Osteoblast (primary cell): ENCODE results near the gene KCNH4. TPM values are rescaled to one million over a fixed set of nuclear protein-coding genes. Genes with fewer than 3 reads are reported as not detected.

Experiments used
- DNase-seq: peaks from one replicate; pipeline ENCODE4 v3.0.0; 2011; ENCODE audit warnings: low spot score, mixed read lengths; ENCODE audit not compliant: insufficient read length; ENCODE audit errors: missing footprints
- H2AFZ ChIP-seq: 2 replicates; pipeline ENCODE4 v1.6.0; 2011; ENCODE audit warnings: mild to moderate bottlenecking, low read length
- H3K27ac ChIP-seq: 2 replicates; pipeline ENCODE4 v1.5.1; 2011; ENCODE audit warnings: mild to moderate bottlenecking, low read depth, low read length, moderate library complexity
- H3K27me3 ChIP-seq: 2 replicates; pipeline ENCODE4 v1.6.0; 2012; ENCODE audit warnings: mild to moderate bottlenecking, control low read depth, inconsistent platforms, low read length, moderate library complexity; ENCODE audit not compliant: insufficient read depth
- H3K36me3 ChIP-seq: 2 replicates; pipeline ENCODE4 v1.5.1; 2011; ENCODE audit warnings: mild to moderate bottlenecking, low read length, control low read depth, moderate library complexity; ENCODE audit not compliant: insufficient read depth
- H3K4me1 ChIP-seq: 2 replicates; pipeline ENCODE4 v1.5.1; 2011; ENCODE audit warnings: mild to moderate bottlenecking, low read length, control low read depth, moderate library complexity; ENCODE audit not compliant: insufficient read depth
- H3K4me2 ChIP-seq: 2 replicates; pipeline ENCODE4 v1.6.0; 2011; ENCODE audit warnings: mild to moderate bottlenecking, low read length; ENCODE audit not compliant: insufficient read depth
- H3K4me3 ChIP-seq: fragments of 200-600 bp; sonication (generic); 3 replicates; pipeline ENCODE4 v1.5.1; 2012; ENCODE audit warnings: mild to moderate bottlenecking, low read length, inconsistent platforms; ENCODE audit not compliant: insufficient read depth
- H3K79me2 ChIP-seq: 2 replicates; pipeline ENCODE4 v1.6.0; 2012; ENCODE audit warnings: mild to moderate bottlenecking, low read length, control low read depth, inconsistent platforms; ENCODE audit not compliant: insufficient read depth
- H3K9me3 ChIP-seq: 2 replicates; pipeline ENCODE4 v1.5.1; 2011; ENCODE audit warnings: low read depth, low read length, control low read depth
- H4K20me1 ChIP-seq: 2 replicates; pipeline ENCODE4 v1.6.0; 2012; ENCODE audit warnings: mild to moderate bottlenecking, low read length, control low read depth; ENCODE audit not compliant: insufficient read depth
- CTCF ChIP-seq: IDR thresholded peaks from 2 replicates; pipeline ENCODE4 v1.5.1; 2011; ENCODE audit warnings: mild to moderate bottlenecking, low read depth, low read length, moderate library complexity; ENCODE audit errors: extremely low read depth
- total RNA-seq: library from RNA; depleted of rRNA; stranded (reverse); fragments of >200 nt; gene quantifications from 2 replicates; pipeline ENCODE4 v1.2.3, GENCODE V29; 2012

Gene KCNH4
- total RNA-seq, 1 donor = not detected

GRCh38 chr17:42127414-42127813, 53.5 kb downstream of the KCNH4 start:
- H3K27me3 ChIP-seq = no peaks in the 10 kb centered on the region
- no peak for TF ChIP-seq CTCF
- peaks cover 34% of the 10 kb centered on the region for H4K20me1 ChIP-seq
- H2AFZ ChIP-seq = no peak overlapping the region
- H3K4me3 ChIP-seq = no peak overlapping the region
- H3K79me2 ChIP-seq = peaks cover 42% of the 10 kb centered on the region
- H3K36me3 ChIP-seq = peaks cover 63% of the 10 kb centered on the region
- H3K27ac ChIP-seq = no peak overlapping the region
- no peaks in the 10 kb centered on the region for H3K9me3 ChIP-seq
- peaks cover 11% of the 10 kb centered on the region for H3K4me1 ChIP-seq
- no peak overlapping the region for H3K4me2 ChIP-seq
- DNase-seq = peak; percentile 43

GRCh38 chr17:42126836-42127235, 54.1 kb downstream of the KCNH4 start:
- DNase-seq = no peak
- H3K4me2 ChIP-seq = no peak overlapping the region
- H3K4me1 ChIP-seq = peaks cover 5% of the 10 kb centered on the region
- no peak for TF ChIP-seq CTCF
- H4K20me1 ChIP-seq = peaks cover 28% of the 10 kb centered on the region
- H3K9me3 ChIP-seq = no peaks in the 10 kb centered on the region
- no peaks in the 10 kb centered on the region for H3K27me3 ChIP-seq
- no peak overlapping the region for H2AFZ ChIP-seq
- peaks cover 37% of the 10 kb centered on the region for H3K79me2 ChIP-seq
- no peak overlapping the region for H3K27ac ChIP-seq
- H3K36me3 ChIP-seq = peaks cover 63% of the 10 kb centered on the region
- no peak overlapping the region for H3K4me3 ChIP-seq

- peak; percentile 11 for DNase-seq
- Histone ChIP-seq H4K20me1 (peaks cover 16% of the 10 kb centered on the region), H3K79me2 (peaks cover 25% of the 10 kb centered on the region), H3K4me2 (no peak overlapping the region), H3K36me3 (peaks cover 58% of the 10 kb centered on the region), H2AFZ (no peak overlapping the region), H3K4me3 (no peak overlapping the region), H3K27me3 (no peaks in the 10 kb centered on the region), H3K27ac (no peak overlapping the region), H3K9me3 (no peaks in the 10 kb centered on the region), H3K4me1 (peaks cover 4% of the 10 kb centered on the region)
- no peak for TF ChIP-seq CTCF
Observed at GRCh38 chr17:42125565-42125964, 55.4 kb downstream of the KCNH4 start.

- H3K79me2 ChIP-seq = peaks cover 15% of the 10 kb centered on the region
- H4K20me1 ChIP-seq = peaks cover 3% of the 10 kb centered on the region
- H3K4me3 ChIP-seq = no peak overlapping the region
- H3K27ac ChIP-seq = no peak overlapping the region
- H3K4me2 ChIP-seq = no peak overlapping the region
- no peak for TF ChIP-seq CTCF
- no peak overlapping the region for H2AFZ ChIP-seq
- no peaks in the 10 kb centered on the region for H3K27me3 ChIP-seq
- DNase-seq = peak; percentile 17
- H3K4me1 ChIP-seq = peaks cover 9% of the 10 kb centered on the region
- peaks cover 45% of the 10 kb centered on the region for H3K36me3 ChIP-seq
- H3K9me3 ChIP-seq = no peaks in the 10 kb centered on the region
Observed at GRCh38 chr17:42124256-42124655, 56.7 kb downstream of the KCNH4 start.
